ENCODE measurements around the gene WDR7.

Gene WDR7

DNA sequence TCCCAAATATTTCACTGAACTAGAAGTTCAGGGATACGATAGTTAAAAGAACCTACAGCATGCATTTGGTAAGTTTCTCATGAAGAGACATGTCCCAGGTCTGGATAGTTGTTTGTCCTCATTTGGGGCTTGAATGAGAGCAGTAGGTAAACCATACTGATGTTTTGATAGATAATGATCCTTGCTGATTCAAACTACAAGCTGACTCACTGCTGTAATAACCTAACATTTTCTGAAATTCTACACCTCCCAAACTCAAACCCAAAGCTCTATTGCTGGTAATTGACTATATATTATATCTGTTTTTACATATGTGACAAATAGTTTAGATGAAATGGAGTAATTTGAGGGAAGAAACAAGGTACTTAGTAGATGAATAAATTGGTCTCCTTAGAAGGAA lies 341.6 kb downstream of the WDR7 start:
- DNase-seq (ENCODE audit: low read depth) = no peak

GRCh38 chr18:56995579-56996188 lies 344.5 kb downstream of the WDR7 start:
- DNase-seq (ENCODE audit: low read depth) = no peak

DNA sequence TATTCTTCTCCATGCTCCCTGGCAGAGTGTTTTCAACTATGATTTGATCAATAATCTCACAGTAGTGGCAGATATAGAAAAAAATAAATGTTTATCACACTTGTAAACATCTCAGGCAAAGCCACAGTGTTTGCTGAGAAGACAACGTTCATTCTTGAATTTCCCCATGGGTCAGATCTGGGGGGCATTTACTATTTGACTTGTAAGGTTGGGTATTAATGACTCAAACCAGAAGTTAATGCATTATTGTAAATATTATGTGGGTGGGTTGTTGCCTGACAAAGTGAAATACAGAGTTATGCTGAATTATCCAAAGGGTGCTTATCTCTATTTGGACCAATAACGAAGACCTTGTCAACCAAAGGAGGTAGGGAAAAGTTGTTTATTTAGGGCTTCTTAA lies 346.0 kb downstream of the WDR7 start:
- DNase-seq (ENCODE audit: low read depth) = no peak

DNA sequence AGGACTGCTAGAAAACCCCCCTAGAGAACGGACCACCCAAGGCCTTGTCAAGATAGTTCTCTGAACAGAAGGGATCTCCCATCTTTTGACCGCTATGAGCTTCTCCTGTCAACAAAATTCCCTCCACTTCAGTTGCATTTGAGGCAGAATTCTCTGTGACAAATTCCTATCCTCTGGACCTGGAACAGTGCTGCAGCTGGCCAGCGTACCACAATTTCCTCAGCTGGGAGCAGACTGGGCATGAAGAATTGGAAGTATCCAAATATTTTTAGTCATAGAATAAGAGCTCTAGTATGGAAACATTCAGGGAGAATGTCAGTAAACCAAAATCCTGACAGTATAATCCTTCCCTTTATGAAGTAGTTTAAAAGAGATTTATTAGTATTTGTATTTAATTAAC lies 348.7 kb downstream of the WDR7 start:
- no peak for DNase-seq (ENCODE audit: low read depth)

DNA sequence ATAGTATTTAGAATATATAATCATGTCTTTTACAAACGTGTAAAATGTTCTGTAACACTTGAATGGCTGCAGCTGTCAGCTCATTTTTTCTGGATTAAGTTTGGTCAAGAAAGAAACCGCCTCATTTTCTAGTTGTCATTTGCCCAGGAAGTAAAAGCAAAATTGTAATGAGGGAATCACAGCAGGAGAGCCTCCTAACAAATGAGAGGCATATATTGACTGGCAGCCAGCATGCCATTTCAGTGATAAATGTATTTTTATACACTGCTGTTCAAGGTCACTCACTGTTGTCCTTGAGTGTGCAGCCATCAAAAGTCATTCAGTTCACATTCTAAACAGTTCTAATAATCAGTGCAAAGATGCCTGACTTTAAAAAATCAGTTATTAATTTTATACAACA lies 351.5 kb downstream of the WDR7 start:
- no peak for DNase-seq (ENCODE audit: low read depth)

- no peak for DNase-seq (ENCODE audit: low read depth)
Measured at GRCh38 chr18:57003342-57003741, 352.2 kb downstream of the WDR7 start.

DNA sequence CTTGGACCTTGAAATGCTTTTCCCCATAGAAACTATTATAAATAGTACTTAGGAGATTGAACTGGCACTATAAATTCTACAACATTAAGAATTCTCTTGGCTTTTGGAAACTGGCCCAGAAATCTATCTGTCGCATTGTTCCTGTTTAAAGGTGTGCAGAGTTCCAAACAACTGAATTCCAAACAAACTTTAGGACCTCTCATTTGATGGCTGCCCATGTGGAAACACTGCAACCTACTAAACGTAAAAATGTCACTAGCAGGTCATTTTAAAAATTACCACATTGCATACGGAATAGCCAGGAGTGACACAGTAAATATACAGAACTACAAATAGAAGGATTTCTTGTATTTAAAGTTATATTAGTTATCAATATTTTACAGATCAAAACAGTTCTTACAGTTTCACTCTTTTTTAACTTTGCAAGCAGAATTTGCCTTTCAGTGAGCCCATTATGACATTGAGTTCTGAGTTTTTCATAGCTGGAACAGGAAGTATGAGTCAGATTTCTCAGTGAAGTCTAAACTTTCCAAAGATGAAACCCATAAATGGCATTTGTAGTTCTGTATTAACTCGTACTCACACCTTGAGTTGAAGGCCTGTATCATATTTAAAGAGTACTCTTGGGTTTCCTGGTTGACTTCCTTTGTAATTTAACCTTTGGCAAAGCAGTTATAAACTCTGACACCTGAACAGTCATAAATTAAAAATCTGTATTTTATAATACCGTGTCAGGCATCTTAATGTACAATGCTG lies 353.4 kb downstream of the WDR7 start:
- DNase-seq (ENCODE audit: low read depth) = no peak

DNA sequence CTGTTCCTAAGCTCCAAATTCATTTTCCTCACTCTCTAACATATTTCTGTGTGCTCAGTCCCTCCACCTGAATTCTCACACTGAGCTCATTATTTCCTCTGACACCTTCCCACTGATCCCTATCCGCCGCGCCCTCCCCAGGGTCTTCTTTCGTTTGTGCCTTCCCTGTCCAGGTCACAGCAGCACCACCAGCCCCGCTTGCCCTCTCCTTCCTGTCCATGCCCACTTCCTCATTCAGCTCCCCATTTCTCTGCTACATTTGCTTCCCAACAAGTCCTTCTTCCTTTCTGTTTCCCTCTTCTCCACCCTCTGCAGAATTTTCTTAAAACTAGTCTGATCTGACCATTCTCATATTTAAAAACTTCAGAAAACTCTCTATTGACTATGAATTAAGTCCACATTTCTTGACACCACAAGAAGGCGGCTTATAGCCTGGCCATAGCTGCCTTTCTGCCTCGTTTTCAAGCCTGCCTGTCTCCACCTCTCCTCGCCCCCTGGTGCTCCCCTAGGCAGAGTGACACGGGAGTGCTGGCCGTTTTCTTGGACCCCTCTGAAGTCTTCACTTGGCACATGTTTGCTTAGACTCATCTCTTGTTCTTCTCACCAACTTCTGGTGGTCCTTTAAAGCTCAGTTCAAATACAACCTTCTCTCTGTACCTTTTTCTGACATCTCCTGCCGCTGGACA lies 357.0 kb downstream of the WDR7 start:
- DNase-seq (ENCODE audit: low read depth) = no peak

DNA sequence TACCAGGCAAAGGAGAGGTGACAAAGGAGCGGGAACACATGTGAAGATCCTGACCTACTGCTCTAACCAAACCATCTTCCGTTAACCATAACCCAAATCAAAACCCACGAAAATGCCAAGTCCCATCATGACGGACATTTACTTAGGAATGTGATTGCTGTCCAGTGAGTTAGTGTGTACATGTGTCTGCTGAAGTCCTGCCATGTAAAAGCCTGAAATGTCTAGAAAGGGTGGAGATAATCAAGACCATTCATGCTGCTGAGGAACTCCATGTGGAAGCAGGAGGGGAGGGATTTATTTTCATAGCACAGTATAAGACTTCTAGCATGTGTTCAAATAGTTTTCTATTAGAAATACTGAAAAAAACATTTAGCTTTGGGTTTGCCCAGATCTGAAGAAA lies 358.7 kb downstream of the WDR7 start:
- DNase-seq (ENCODE audit: low read depth) = no peak

DNA sequence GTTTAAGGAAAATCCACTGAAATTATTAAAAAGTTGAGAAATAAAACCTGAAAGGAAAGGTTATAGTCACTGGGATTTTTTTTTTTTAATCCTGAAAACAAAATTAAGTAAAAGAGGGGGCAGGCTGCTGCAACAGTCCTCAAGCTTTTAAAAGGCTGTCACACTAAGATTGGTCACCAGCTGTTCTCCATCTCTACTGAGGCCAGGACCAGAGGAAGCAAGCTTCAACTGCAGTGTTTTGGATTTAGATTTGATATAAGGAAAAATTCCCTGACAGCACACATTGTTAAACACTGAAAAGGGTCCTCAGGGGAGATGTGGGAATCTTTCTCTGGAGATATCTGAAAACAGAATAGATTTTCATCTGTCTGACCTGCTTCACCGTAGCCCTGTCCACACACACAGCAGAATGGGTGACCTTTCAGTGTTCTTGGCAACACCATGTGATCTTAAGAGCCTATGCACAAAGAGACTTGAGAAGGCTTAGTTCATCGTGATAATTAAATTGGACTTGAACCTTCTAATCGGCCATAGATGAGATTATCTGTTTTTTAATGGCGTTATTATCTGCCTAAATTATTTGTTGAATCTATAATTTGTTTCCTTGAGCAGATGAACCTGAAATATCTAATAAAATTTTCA lies 363.7 kb downstream of the WDR7 start:
- no peak for DNase-seq (ENCODE audit: low read depth)

DNA sequence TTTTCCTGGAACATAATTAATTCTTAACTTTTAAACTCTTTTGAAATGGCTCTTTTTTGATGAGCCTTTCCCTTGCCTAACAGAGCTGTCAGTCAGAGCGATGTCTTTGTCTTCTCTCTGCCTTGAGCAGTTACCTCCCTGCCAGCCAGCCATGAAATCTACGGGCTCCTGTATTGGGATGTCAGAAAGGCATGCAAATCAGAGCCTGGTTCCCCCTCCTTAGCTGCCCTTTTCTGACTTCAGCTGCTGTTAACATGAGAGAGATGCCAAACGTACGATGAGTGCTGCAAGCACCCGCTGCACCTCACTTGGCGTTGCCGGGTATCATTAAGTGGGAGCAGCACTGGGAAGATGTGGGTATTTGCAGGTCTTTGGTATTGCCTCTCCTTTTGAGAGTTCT lies 364.3 kb downstream of the WDR7 start:
- no peak for DNase-seq (ENCODE audit: low read depth)

DNA sequence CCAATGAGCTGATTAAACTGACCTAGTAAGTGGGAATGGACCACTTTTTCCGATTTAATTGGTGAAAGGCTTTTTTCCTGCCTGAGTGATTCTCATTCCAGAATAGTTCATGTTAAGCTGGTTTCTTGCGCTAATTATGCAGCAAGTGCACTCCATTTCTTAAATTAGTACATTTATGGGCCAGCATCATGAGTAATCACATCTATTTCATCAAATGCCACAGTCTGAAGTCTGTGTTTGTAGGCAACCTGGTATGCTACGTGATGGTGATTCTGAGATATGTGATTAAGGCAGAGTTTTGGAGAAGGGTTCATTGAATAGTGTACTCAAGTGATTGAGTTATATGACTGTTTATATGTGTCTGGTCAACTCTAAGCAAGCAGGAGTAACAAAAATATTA lies 367.7 kb downstream of the WDR7 start:
- DNase-seq (ENCODE audit: low read depth) = no peak

- no peak for DNase-seq (ENCODE audit: low read depth)
Measured at GRCh38 chr18:57022716-57023115, 371.6 kb downstream of the WDR7 start.

DNA sequence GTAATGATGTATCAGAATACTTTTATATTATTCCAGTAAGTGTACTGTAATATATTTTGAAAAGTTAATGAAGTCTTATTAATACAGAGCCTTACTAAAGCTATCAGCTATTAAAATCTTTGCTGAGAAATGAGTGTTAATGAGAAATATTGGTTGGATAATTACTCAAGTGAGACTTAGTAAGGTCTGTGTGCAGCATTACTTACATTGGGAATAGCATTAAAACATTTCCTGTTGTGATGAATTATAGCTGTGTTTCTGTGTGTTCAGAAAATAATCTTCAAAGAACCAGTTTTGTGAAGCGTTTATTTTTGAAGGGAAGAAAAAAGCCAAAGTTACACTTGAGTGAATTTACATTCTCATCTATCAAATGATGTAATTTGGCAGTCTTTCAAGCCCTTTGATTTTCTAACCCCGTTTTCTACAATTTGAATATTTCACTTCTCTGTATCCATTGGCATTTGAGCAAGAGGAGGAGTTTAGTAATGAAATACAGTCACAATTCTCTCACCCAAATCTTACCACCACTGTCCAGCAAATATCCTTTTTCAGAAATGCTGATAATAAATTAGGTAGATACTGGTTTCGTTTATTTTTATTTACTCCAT lies 372.2 kb downstream of the WDR7 start:
- no peak for DNase-seq (ENCODE audit: low read depth)

DNA sequence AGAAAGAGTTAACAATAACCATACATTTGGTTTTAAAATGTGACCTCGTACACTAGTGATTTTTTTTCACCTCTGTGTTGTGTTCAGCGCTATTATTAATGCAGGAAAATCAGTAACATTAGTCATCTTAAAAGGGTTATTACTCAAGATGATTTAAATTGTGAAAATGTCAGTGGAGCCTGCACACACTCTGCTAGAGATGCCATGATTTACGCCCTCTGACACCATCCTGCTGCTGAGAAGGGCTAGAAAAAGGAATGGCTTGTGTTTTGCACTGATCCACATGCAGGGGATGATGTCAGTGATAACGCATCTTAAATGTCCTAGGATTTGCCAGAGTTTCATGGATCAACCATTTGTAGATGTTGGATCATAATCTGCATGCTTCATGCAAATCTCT lies 374.4 kb downstream of the WDR7 start:
- no peak for DNase-seq (ENCODE audit: low read depth)

DNA sequence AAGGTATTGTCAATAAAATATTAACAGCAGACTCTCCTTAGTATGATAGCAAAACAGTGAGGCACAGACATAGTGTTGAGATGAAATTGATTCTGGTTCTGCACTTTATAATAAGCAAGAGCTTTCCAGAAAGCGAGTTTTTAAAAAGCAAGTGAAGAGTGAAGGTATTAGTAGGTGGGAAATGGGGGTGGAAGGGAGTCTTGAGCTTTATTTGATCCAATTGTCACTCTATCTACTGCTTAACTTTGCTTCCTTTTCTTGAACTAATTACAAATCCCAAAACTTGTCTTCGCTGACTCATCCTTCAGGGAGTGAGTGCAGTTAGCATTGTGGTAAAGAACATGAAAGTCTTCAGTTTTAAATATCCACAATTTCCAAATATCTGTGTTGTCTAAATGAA lies 375.2 kb downstream of the WDR7 start:
- no peak for DNase-seq (ENCODE audit: low read depth)

DNA sequence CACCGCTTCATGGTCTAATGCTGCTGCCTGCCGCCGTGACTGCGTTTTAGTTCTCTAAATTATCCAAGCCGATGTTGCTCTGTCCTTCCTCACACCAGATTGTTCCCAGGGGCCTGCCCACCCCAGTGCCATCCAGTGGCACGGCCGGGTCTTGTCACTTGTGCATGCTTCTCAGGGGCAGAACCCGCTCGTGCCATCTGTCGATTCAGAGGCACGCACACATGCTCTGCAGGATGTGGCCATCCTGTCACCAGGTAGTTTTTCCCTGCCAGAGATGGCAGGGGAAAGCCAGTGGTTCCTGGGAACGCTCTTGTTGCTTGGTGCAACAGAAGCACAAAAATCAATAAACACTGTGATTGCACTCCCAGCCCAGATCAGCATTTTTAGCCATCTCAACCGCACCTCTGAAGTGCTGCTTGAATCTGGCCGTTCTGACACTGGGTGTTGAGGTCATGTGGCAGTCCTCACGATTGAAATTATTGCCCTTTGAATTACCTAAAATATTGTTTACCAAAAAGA lies 376.1 kb downstream of the WDR7 start:
- DNase-seq (ENCODE audit: low read depth) = no peak

- DNase-seq (ENCODE audit: low read depth) = no peak
Measured at GRCh38 chr18:57029761-57030160, 378.6 kb downstream of the WDR7 start.

DNA sequence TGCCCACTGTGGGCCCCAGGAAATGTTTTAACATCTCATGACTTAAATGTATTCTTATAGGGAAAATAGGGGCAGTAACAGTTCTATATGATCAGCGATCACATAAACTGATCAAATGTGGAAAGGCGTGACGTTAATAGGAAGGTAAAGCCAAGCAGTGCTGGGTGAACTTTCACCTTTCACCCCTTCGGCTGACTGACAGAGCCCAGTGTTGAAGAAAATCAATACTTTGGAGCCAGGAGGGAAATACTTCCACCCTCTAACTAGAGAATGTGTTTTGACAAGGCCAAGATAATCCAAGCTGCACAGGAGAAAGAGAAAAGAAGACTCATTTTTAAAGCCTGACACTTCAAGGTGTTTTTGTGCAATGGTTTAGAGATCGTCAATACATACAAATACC lies 379.3 kb downstream of the WDR7 start:
- DNase-seq (ENCODE audit: low read depth) = no peak

DNA sequence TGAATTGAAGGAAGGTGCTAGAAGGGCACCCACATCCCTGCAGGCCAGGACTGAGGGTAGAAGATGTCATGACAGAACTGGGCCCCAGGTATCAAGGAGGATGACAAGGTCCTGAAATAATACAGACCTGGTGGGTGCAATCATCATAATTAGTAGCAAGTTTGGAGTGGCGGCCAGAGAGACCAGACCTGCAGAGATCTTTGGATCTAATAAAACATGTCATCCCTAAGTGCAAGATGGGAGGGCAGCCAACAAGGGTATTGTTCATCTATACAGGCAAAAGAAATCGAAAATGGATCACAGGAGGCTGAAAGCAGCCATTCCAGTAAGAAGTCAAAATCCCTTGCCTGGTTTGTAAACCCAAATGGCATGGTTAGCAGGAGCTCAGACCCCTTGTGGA lies 384.4 kb downstream of the WDR7 start:
- no peak for DNase-seq (ENCODE audit: low read depth)

DNA sequence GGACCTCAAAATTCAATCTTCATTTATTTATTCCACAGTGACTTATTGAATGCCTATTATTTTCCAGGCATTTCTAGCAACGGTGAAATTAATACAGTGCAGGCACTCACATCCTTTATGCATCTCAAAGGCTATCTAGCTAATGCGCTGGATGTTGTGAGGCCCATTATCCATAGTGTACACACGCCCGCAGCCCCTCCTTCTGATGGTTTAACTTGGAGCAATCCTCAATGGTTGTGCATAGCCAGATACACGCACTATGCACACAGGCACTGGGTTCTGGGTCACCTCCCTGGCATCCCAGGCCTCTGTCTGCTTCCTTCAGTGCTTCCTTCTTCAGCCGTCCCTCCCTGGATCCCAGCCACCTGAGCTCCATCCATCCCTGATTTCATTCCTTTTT lies 387.2 kb downstream of the WDR7 start:
- no peak for DNase-seq (ENCODE audit: low read depth)

- DNase-seq (ENCODE audit: low read depth) = no peak
Measured at GRCh38 chr18:57040175-57040574, 389.0 kb downstream of the WDR7 start.
